D721Med (cell line): ENCODE results near the gene NYAP1.
"Not testable (repeated sequence)": the region's sequence is repeated elsewhere in the genome, so short reads cannot be mapped to it uniquely, and the experiment has no call there.

Experiments
- DNase-seq: peaks from one replicate; pipeline ENCODE4 v3.0.0; 2011; ENCODE audit warnings: low spot score; ENCODE audit not compliant: insufficient read length
- FAIRE-seq: peaks from 2 replicates; lab custom pipeline; 2011; peaks lifted over from hg19 to GRCh38; lab: Jason Lieb, UNC
- TF ChIP-seq, protein P1 (sequence below): IDR thresholded peaks from 2 replicates; pipeline ENCODE4 v1.5.1; 2012; ENCODE audit warnings: mild to moderate bottlenecking, control low read depth; ENCODE audit not compliant: insufficient read depth; ENCODE audit errors: missing control alignments

The NYAP1 gene

DNA sequence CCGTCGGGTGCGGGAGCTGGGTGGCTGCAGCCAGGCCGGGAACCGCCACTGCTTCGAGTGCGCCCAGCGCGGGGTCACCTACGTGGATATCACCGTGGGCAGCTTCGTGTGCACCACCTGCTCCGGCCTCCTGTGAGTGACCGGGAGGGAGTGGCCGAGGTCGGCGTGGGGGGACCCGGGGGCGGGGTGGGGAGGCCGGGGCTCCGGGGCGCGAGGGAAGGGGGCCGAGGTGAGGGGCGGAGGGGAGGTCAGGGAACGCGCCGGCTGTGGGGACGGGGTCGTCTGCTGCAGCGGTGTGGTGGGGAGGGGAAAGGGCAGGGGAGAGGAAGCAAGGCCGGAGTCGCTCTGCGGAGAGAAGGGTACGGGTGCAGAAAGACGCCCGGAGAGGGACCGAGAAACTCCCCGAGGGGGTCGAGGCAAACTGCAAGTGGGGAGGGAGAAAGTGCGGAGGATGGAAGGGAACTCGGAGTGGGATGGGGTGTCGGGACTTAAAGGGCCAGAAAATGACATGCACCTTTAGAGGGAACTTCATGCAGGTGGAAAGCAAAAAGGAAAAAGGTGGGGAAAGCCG lies 55.8 kb downstream of the NYAP1 start:
- FAIRE-seq: no peak
- TF ChIP-seq, protein P1, sequence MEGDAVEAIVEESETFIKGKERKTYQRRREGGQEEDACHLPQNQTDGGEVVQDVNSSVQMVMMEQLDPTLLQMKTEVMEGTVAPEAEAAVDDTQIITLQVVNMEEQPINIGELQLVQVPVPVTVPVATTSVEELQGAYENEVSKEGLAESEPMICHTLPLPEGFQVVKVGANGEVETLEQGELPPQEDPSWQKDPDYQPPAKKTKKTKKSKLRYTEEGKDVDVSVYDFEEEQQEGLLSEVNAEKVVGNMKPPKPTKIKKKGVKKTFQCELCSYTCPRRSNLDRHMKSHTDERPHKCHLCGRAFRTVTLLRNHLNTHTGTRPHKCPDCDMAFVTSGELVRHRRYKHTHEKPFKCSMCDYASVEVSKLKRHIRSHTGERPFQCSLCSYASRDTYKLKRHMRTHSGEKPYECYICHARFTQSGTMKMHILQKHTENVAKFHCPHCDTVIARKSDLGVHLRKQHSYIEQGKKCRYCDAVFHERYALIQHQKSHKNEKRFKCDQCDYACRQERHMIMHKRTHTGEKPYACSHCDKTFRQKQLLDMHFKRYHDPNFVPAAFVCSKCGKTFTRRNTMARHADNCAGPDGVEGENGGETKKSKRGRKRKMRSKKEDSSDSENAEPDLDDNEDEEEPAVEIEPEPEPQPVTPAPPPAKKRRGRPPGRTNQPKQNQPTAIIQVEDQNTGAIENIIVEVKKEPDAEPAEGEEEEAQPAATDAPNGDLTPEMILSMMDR: no peak
- DNase-seq: no peak

DNA sequence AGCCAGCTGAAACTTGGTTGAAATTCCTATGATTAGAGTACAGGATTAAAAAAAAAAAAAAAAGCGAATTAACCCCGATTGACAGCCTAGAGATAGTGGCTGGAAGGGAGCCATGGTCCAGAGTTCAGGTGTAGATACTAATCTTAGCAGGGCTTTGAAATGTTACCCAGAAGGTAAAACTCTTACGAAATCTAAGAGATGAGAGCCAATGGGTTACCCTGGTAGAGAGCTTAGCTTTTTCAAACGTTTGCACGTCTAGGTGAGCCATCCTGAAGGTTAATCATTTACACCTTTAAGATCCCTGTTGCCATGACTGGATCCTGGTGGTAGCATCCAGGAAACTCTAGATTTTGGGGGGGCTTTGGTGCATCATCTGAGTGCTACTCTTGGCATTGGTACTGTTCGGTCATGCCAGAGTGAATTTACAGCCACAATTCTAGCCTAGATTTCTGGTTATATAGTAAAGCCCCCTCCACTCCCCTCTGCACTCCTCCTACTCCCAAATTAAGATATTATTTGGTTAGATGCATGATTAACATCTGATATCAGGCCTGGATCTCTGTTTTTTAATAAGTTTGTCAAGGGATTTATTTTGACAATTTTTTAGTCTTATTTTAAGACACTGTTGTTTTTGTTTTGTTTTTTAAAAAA lies 56.5 kb downstream of the NYAP1 start:
- FAIRE-seq: no peak
- no peak for DNase-seq
- TF ChIP-seq, protein P1: no peak

DNA sequence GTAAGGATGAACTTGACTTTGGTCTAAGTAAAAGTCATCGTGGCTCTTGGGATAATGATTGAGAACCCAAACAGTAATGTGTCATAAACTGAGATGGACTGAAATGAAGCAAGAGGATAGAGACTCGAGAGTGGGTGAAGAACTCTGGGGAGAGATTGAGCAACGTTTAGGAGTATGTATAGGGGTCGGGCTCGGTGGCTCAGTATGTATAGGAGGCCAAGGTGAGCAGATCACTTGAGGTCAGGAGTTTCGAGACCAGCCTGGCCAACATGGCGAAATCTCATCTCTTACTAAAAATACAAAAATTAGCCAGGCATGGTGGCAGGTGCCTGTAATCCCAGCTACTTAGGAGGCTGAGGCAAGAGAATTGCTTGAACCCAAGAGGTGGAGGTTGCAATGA lies 57.6 kb downstream of the NYAP1 start:
- DNase-seq, FAIRE-seq: not testable (repeated sequence)

DNA sequence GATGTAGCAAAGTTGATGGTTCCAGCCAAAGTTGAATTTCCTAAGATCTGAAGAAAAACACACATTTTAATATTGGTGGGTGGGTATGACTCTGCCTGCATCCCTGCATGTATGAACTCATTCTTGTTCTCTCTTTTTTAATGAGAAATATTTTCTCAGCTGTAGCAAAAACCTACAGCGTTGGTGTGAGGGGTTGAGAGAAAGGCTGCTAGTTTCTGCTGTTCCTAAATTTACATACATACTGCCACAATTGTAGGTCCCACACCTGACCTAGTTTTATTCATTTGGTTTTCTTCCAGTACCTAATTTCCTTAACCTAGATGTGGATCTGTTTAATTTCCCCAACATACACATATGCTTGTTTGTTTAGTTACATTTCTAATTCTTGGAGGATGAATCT lies 59.9 kb downstream of the NYAP1 start:
- no peak for FAIRE-seq
- DNase-seq: no peak
- TF ChIP-seq, protein P1: no peak

DNA sequence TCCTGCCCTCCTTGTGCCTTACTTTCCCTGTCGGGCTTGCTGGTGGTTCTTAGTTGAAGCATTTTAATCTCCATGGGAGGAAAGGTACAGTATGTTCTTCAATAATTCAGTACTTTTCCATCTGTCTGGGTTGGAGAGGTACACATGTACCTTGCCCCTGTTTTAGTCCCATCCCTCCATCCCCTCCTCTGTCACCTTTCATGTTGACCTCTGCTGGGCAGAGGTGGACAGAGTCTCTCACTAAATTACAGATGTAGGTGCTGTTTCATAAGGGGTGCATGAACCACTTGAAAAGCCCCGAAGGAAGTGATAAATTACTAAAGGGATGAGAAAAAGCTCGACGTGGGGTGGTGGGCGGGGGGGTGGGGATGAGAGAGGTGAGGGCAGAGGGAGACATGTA lies 60.7 kb downstream of the NYAP1 start:
- no peak for FAIRE-seq
- TF ChIP-seq, protein P1: no peak

More for the DNA sequence above, 60.7 kb downstream of the NYAP1 start:
- no peak for DNase-seq
